Stomach (tissue), 4 donors: ENCODE results near the gene TIPARP.

Experiments used
- POLR2A ChIP-seq, 4 donors: fragments of 450-650 bp; IDR thresholded peaks; one replicate each; pipeline ENCODE4 v1.6.1; 2016; ENCODE audit warnings: antibody characterized with exemption in 4 of 4, control low read depth in 2 of 4, mild to moderate bottlenecking in 1 of 4, moderate library complexity in 1 of 4
- TF ChIP-seq, protein P1 (sequence below), 7 experiments: fragments of 450-650 bp in 4 of 7; fragments of 200-600 bp in 3 of 7; sonication (generic) in 3 of 7; IDR thresholded peaks; one replicate each; pipeline ENCODE4 v1.5.1; 2016 to 2019; ENCODE audit warnings: antibody characterized with exemption in 7 of 7, control low read depth in 2 of 7, mild to moderate bottlenecking in 1 of 7

DNA sequence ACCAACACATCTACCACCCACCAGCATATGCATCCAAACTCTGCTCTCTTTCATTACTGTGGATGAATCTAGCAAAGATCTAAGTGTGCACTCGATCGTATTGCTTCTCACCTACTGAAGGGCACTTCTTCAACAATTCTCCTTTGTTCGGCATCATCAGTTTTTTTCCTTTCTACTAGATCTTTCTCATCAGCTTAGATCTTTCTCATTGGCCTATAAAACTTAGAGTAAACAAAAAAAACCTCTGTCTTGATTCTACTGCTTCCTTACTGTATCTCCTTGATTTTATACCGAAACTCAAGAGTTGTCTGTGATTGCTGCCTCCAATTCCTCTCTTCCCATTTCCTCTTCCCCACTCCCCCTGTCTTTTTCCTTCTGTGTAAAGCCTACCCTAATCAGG lies 36.1 kb upstream of the TIPARP start:
- TF ChIP-seq, protein P1, sequence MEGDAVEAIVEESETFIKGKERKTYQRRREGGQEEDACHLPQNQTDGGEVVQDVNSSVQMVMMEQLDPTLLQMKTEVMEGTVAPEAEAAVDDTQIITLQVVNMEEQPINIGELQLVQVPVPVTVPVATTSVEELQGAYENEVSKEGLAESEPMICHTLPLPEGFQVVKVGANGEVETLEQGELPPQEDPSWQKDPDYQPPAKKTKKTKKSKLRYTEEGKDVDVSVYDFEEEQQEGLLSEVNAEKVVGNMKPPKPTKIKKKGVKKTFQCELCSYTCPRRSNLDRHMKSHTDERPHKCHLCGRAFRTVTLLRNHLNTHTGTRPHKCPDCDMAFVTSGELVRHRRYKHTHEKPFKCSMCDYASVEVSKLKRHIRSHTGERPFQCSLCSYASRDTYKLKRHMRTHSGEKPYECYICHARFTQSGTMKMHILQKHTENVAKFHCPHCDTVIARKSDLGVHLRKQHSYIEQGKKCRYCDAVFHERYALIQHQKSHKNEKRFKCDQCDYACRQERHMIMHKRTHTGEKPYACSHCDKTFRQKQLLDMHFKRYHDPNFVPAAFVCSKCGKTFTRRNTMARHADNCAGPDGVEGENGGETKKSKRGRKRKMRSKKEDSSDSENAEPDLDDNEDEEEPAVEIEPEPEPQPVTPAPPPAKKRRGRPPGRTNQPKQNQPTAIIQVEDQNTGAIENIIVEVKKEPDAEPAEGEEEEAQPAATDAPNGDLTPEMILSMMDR (IDR thresholded peaks at IDR 0.05) = no peak
- no peak for TF ChIP-seq POLR2A (IDR thresholded peaks at IDR 0.05)
